ENCODE measurements around the gene GOLT1A.

The GOLT1A gene

DNA sequence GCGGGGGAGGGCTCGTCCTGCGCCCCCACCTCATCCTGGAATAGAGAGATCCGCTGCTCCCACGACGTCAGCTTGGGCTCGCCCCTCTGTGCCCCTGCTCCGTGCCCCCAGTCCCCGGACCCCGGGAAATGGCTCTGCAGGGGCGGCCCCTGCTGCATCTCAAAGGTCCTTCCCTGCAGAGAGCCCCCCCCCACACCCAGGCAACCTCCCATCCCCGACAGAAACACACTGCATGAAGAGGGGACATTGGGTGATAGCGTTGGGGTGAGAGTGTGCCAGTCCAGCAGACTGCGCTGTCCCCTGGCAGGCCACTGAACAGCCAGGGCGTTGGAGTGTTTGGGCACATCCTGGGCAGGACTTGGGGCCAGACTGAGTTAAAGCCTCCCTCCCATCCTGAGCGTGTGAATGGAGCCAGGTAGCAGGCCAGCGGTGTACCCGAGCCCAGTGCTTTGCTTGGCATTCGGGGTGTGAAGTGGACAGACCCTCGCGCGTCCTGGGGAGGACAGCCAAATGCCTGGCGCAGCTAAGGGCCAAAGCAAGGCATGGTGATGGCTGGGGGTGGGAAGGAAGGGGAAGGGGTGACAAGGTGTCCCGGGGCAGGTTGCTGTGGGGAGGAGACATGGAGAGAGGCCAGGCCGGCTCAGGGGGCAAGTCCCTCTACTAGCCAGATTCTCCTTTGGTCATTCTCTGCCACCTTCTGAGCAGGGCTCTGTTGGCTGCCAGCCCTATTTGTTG, 61.3 kb downstream of the GOLT1A start:
- TF ChIP-seq EZH2phosphoT487 (conservative IDR thresholded peaks at IDR 0.05; ENCODE audit: low read length), result no peak
- TF ChIP-seq, protein P1, sequence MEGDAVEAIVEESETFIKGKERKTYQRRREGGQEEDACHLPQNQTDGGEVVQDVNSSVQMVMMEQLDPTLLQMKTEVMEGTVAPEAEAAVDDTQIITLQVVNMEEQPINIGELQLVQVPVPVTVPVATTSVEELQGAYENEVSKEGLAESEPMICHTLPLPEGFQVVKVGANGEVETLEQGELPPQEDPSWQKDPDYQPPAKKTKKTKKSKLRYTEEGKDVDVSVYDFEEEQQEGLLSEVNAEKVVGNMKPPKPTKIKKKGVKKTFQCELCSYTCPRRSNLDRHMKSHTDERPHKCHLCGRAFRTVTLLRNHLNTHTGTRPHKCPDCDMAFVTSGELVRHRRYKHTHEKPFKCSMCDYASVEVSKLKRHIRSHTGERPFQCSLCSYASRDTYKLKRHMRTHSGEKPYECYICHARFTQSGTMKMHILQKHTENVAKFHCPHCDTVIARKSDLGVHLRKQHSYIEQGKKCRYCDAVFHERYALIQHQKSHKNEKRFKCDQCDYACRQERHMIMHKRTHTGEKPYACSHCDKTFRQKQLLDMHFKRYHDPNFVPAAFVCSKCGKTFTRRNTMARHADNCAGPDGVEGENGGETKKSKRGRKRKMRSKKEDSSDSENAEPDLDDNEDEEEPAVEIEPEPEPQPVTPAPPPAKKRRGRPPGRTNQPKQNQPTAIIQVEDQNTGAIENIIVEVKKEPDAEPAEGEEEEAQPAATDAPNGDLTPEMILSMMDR (IDR thresholded peaks at IDR 0.05; ENCODE audit: insufficient read depth, low read length, poor library complexity, severe bottlenecking), result no peak
- Histone ChIP-seq H3F3A (ENCODE audit: insufficient read depth) (no peaks in the 10 kb centered on the region), H3K4me3 (ENCODE audit: insufficient read depth, low read length, poor library complexity, severe bottlenecking) (no peak overlapping the region), H3K4me2 (ENCODE audit: low read depth, low read length, poor library complexity, severe bottlenecking) (no peak overlapping the region), H3K9me3 (ENCODE audit: insufficient read depth, low read length) (no peaks in the 10 kb centered on the region), H2AFZ (ENCODE audit: low read depth, low read length, severe bottlenecking) (no peak overlapping the region), H3K9me2 (replicated peaks; ENCODE audit: insufficient read depth, low read length) (no peaks in the 10 kb centered on the region), H3K36me3 (ENCODE audit: low read length) (no peaks in the 10 kb centered on the region), H3K27me3 (ENCODE audit: low read length) (no peaks in the 10 kb centered on the region), H3K27ac (ENCODE audit: low read depth, low read length) (no peak overlapping the region), H3K9ac (ENCODE audit: low read length) (no peak overlapping the region), H4K20me1 (ENCODE audit: low read depth, low read length) (no peaks in the 10 kb centered on the region), H3K79me2 (ENCODE audit: insufficient read depth, low read length) (no peaks in the 10 kb centered on the region)

DNA sequence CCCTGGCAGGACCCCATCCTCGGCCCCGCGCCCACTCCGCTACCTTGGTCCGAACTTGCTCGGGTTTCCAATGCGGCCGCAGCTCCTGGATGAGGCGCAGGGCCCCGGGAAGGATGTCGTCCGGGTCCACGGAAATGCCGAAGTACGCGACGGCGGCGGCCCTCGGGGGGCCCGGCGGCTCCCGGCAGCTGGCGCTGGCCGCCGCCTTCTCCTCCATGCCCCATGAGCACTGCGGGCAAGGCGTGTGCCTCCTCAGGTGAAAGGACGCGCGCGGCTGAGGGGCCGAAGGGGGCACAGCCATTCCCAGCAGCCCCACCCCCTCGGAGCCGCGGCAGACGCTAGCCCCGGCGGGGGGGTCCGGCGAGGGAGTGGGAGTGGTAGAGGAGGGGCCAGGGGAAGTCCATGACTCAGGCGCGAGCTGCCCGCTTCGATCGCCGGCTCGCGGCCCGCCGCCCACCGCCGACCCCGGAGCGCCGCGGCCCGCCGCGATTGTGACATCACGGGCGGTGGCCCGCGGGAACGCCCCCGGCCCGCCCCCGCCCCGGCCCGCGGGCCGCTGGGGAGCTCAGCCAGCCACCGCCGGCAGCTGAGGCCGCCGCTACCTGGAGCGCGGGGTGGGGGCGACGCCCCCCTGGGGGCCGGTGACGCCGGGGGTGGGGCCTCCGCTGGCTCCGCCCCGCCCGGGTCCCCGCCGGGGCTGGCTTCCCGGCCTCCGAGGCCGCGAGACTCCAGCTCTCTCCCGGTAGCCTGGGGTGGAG, 62.1 kb downstream of the GOLT1A start, which contains the start of gene ETNK2:
Gene ETNK2 (minus strand): TSS at position 493 of the 758 bp plus-strand sequence. CDS start 192 bp downstream, at position 301.
- Histone ChIP-seq H3K4me2 (ENCODE audit: low read depth, low read length, poor library complexity, severe bottlenecking) (no peak within 1 kb of the TSS), H3K9ac (ENCODE audit: low read length) (no peak within 1 kb of the TSS), H3K9me2 (replicated peaks; ENCODE audit: insufficient read depth, low read length) (no peaks in the 10 kb centered on the region), H4K20me1 (ENCODE audit: low read depth, low read length) (no peaks in the 10 kb centered on the region), H2AFZ (ENCODE audit: low read depth, low read length, severe bottlenecking) (no peak within 1 kb of the TSS), H3K4me3 (ENCODE audit: insufficient read depth, low read length, poor library complexity, severe bottlenecking) (no peak within 1 kb of the TSS), H3F3A (ENCODE audit: insufficient read depth) (no peaks in the 10 kb centered on the region), H3K9me3 (ENCODE audit: insufficient read depth, low read length) (no peaks in the 10 kb centered on the region), H3K27ac (ENCODE audit: low read depth, low read length) (no peak within 1 kb of the TSS), H3K27me3 (ENCODE audit: low read length) (no peaks in the 10 kb centered on the region), H3K79me2 (ENCODE audit: insufficient read depth, low read length) (no peaks in the 10 kb centered on the region), H3K36me3 (ENCODE audit: low read length) (no peaks in the 10 kb centered on the region)
- TF ChIP-seq, protein P1 (IDR thresholded peaks at IDR 0.05; ENCODE audit: insufficient read depth, low read length, poor library complexity, severe bottlenecking), result no peak
- TF ChIP-seq EZH2phosphoT487 (conservative IDR thresholded peaks at IDR 0.05; ENCODE audit: low read length), result no peak

DNA sequence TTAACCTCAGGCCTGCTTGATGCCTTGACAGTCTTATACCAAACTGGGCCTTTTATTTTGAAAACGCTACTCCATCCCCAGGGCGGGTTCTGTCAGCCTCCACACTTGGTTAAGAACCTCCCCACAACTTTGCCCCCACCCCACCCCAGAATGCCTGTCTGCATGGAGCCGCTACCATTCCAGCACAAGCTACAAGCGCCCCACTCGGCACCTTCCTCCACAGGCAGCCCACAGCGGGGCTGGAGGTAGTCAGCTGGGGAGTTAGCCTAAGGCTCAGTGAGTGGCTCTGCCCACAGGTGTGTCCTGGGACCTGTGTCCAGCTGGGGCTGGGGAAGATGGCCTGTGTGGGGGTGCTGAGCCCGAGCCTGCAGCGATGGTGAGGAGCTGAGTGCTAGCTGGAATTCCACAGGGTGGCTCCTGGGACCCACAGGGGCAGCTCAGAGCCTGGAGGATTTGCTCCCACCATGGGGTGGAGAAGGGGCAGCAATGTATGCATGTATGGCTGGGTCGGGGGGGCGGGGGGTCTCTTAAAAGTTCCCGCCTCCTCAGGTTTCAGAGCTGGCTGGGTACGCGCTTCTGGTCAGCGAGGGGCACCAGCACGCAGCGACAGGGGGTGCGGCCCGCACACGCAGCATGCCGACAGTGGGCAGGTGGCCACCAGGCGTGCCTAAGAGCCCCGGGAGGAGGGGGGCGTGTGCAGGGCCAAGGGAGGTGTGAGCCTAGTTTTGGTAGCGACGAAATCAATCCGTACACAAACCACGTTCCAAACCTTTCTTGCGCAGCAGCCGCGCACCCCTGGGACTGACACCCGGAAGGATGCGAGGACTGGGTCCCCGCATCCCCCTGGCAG, 62.9 kb downstream of the GOLT1A start:
- H3K4me2 ChIP-seq (ENCODE audit: low read depth, low read length, poor library complexity, severe bottlenecking), result no peak overlapping the region

More for the DNA sequence above, 62.9 kb downstream of the GOLT1A start:
- Histone ChIP-seq H3K27me3 (ENCODE audit: low read length) (no peaks in the 10 kb centered on the region), H4K20me1 (ENCODE audit: low read depth, low read length) (no peaks in the 10 kb centered on the region), H3K79me2 (ENCODE audit: insufficient read depth, low read length) (no peaks in the 10 kb centered on the region), H3K4me3 (ENCODE audit: insufficient read depth, low read length, poor library complexity, severe bottlenecking) (no peak overlapping the region), H3K9me3 (ENCODE audit: insufficient read depth, low read length) (no peaks in the 10 kb centered on the region), H3F3A (ENCODE audit: insufficient read depth) (no peaks in the 10 kb centered on the region), H2AFZ (ENCODE audit: low read depth, low read length, severe bottlenecking) (no peak overlapping the region), H3K36me3 (ENCODE audit: low read length) (no peaks in the 10 kb centered on the region), H3K9me2 (replicated peaks; ENCODE audit: insufficient read depth, low read length) (no peaks in the 10 kb centered on the region), H3K9ac (ENCODE audit: low read length) (no peak overlapping the region), H3K27ac (ENCODE audit: low read depth, low read length) (no peak overlapping the region)
- TF ChIP-seq, protein P1 (IDR thresholded peaks at IDR 0.05; ENCODE audit: insufficient read depth, low read length, poor library complexity, severe bottlenecking), result no peak
- no peak for TF ChIP-seq EZH2phosphoT487 (conservative IDR thresholded peaks at IDR 0.05; ENCODE audit: low read length)
